ENCODE results near the gene PROP1. TPM values are rescaled to one million over a fixed set of nuclear protein-coding genes. Genes with fewer than 3 reads are reported as not detected.
"Not testable (repeated sequence)": the region's sequence is repeated elsewhere in the genome, so short reads cannot be mapped to it uniquely, and the experiment has no call there.

PROP1 gene
- total RNA-seq, 2 experiments from 2014 or later, result not detected

DNA sequence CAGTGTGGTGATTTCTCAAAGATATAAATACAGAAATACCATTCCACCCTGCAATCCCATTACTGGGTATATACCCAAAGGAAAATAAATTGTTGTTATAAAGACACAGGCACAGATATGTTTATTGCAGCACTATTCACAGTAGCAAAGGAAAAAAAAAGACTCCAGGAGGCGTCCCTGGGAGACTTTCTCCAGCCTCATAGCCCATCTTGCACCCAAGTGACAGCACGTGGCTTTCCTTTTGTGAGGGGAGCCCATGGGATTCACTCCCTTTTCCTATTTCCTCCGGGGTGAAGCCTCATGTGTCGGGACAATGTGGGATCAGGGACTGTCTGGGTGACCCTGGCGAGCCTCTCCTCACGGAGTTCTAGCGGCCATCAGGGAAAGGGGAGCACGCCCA is 18.4 kb downstream of the PROP1 start:
- peaks cover 14% of the 10 kb centered on the region for H3K27me3 Mint-ChIP-seq
- intact Hi-C loops (cut with DNase I, micrococcal nuclease); H3K36me3 Mint-ChIP-seq (ENCODE audit: low read depth); H3K9me3 Mint-ChIP-seq (ENCODE audit: low read depth); POLR2A ChIA-PET; CTCF ChIA-PET; H3K4me1 Mint-ChIP-seq; DNase-seq; ATAC-seq; H3K4me3 Mint-ChIP-seq; H3K27ac Mint-ChIP-seq: not testable (repeated sequence)

GRCh38 chr5:177973066-177973635 is 22.9 kb downstream of the PROP1 start:
- Mint-ChIP-seq H3K27me3 (no peaks in the 10 kb centered on the region), H3K4me1 (no peaks in the 10 kb centered on the region), H3K9me3 (ENCODE audit: low read depth) (peaks cover 10% of the 10 kb centered on the region), H3K4me3 (no peak overlapping the region), H3K36me3 (ENCODE audit: low read depth) (no peaks in the 10 kb centered on the region), H3K27ac (no peak overlapping the region)
- ATAC-seq (no peak), DNase-seq (no peak)
- intact Hi-C loops (cut with DNase I, micrococcal nuclease), result no loop called here
- ChIA-PET CTCF (no interaction called here), POLR2A (interaction anchor here (0.6 kb wide), 1 partner anchor 341 kb away, joined by 5 read pairs; no protein-coding TSS in a partner anchor)

DNA sequence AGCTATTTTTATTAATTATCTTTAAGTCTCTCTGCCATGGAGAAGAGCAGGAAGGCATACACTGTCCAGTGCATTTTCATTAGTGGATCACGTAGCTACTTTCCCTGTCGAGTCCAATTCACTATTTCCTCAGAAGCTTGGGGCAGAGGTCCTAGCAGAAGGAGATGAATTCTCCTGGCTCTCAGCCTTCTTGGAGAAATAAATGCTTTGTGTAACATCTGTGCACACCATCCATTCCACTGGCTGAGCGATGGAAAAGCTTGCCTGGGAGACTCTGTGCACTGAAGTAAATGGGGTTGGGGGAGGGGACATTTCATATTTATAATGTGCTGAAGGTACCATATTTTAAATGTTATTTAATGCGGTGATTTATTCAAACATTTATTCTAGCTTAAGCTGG is 23.4 kb downstream of the PROP1 start:
- H3K36me3 Mint-ChIP-seq (ENCODE audit: low read depth), result no peaks in the 10 kb centered on the region
- H3K27ac Mint-ChIP-seq, result no peak overlapping the region
- DNase-seq (no peak), ATAC-seq (no peak)
- no peaks in the 10 kb centered on the region for H3K27me3 Mint-ChIP-seq
- H3K4me1 Mint-ChIP-seq, result no peaks in the 10 kb centered on the region
- ChIA-PET CTCF (no interaction called here), POLR2A (interaction anchor here (0.6 kb wide), 1 partner anchor 340 kb away, joined by 5 read pairs; no protein-coding TSS in a partner anchor)
- peaks cover 10% of the 10 kb centered on the region for H3K9me3 Mint-ChIP-seq (ENCODE audit: low read depth)
- intact Hi-C loops (cut with DNase I, micrococcal nuclease), result no loop called here
- H3K4me3 Mint-ChIP-seq, result no peak overlapping the region

GRCh38 chr5:177972014-177972413 is 24.0 kb downstream of the PROP1 start:
- H3K27ac Mint-ChIP-seq; ATAC-seq; H3K4me1 Mint-ChIP-seq; intact Hi-C loops (cut with DNase I, micrococcal nuclease); H3K4me3 Mint-ChIP-seq; CTCF ChIA-PET; POLR2A ChIA-PET; DNase-seq; H3K36me3 Mint-ChIP-seq (ENCODE audit: low read depth); H3K27me3 Mint-ChIP-seq: not testable (repeated sequence)
- H3K9me3 Mint-ChIP-seq (ENCODE audit: low read depth), result peaks cover 10% of the 10 kb centered on the region

DNA sequence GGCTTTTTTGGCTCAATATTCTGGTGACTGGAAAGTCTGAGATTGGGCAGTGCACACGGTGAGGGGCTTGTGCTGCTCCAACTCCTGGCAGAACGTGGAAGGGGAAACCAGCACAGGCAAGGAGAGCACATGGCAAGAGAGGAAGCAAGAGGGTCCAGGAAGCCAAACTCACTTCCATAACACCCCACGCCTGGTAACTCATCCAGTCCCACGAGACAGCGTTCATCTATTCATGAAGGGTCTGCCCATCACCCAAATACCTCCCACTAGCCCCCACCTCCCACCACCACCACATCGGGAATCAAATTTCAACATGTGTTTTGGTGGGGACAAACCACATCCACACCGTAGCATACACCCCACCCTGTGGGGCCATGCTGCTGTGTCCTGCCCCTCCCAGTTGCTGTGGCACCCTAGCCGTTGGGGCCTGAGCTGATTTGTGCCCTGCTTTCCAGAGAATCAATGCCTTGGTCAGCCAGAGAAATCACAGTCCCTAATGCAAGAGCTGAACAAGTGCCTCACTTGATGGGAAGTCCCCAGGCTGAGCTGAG is 27.3 kb downstream of the PROP1 start:
- ChIA-PET CTCF (interaction anchor here (1.5 kb wide), 1 partner anchor 8 kb away, joined by 5 read pairs; no protein-coding TSS in a partner anchor), POLR2A (no interaction called here)
- H3K9me3 Mint-ChIP-seq (ENCODE audit: low read depth), result peaks cover 4% of the 10 kb centered on the region
- no peaks in the 10 kb centered on the region for H3K27me3 Mint-ChIP-seq
- no peak overlapping the region for H3K4me3 Mint-ChIP-seq
- ATAC-seq (no peak), DNase-seq (no peak)
- intact Hi-C loops (cut with DNase I, micrococcal nuclease), result no loop called here
- no peak overlapping the region for H3K27ac Mint-ChIP-seq
- H3K4me1 Mint-ChIP-seq, result peaks cover 2% of the 10 kb centered on the region
- H3K36me3 Mint-ChIP-seq (ENCODE audit: low read depth), result no peaks in the 10 kb centered on the region

GRCh38 chr5:177967221-177967887 is 28.7 kb downstream of the PROP1 start:
- Mint-ChIP-seq H3K9me3 (ENCODE audit: low read depth) (peaks cover 4% of the 10 kb centered on the region), H3K27ac (no peak overlapping the region), H3K4me1 (peaks cover 2% of the 10 kb centered on the region), H3K27me3 (no peaks in the 10 kb centered on the region), H3K36me3 (ENCODE audit: low read depth) (no peaks in the 10 kb centered on the region), H3K4me3 (no peak overlapping the region)
- ATAC-seq, result no peak
- intact Hi-C loops (cut with DNase I, micrococcal nuclease), result no loop called here
- DNase-seq, result no peak
- ChIA-PET POLR2A (no interaction called here), CTCF (no interaction called here)

GRCh38 chr5:177966839-177967166 is 29.2 kb downstream of the PROP1 start:
- intact Hi-C loops (cut with DNase I, micrococcal nuclease), result no loop called here
- no peaks in the 10 kb centered on the region for H3K27me3 Mint-ChIP-seq
- no peak overlapping the region for H3K27ac Mint-ChIP-seq
- ChIA-PET POLR2A (no interaction called here), CTCF (no interaction called here)
- no peak overlapping the region for H3K4me3 Mint-ChIP-seq
- peaks cover 4% of the 10 kb centered on the region for H3K9me3 Mint-ChIP-seq (ENCODE audit: low read depth)
- ATAC-seq, result no peak
- no peak for DNase-seq
- no peaks in the 10 kb centered on the region for H3K36me3 Mint-ChIP-seq (ENCODE audit: low read depth)
- peaks cover 2% of the 10 kb centered on the region for H3K4me1 Mint-ChIP-seq

DNA sequence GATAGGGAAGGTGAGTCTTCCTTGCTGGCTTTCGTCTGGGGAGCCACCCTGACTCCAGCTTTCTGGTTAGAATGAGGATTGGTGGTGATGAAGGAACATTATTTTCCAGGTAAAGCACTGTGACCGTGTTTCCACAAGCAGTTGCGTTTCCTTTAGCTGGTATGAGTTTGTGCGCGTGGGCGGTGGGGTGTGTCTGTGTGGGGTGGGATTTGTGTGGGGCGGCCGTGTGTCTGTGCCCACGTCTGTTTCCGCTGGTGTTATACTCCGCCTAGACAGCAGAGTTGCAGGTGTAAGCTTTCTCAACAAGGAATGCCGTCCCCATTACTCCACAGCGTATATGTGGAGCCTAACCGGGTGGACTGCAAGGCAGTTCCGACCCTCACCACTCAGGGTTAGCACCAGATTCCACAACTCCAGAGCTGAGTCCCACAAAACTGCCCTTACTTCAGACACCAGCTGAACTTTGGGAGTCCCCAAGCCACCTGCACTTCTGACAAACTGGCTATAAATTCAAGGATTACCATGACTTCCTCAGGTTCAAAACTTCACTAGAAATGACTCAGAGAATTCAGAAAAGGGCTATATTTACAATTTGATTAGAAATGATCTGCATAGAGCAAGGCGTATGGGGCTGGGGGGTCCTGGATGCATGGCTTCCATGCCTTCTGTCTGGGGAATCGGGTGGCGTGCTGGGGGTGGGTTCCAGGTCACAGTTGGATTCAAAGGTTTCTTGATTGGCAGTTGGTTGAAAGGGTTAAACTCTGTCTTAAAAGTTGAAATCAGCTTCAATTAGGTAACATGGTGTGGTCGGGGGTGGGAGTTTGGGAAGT is 29.8 kb downstream of the PROP1 start:
- peak; percentile 18 for DNase-seq

GRCh38 chr5:177964471-177964870 is 31.6 kb downstream of the PROP1 start:
- intact Hi-C loops (cut with DNase I, micrococcal nuclease), result no loop called here
- Mint-ChIP-seq H3K4me1 (peaks cover 2% of the 10 kb centered on the region), H3K4me3 (no peak overlapping the region), H3K27me3 (no peaks in the 10 kb centered on the region), H3K36me3 (ENCODE audit: low read depth) (no peaks in the 10 kb centered on the region), H3K27ac (no peak overlapping the region), H3K9me3 (ENCODE audit: low read depth) (no peaks in the 10 kb centered on the region)
- ChIA-PET POLR2A (no interaction called here), CTCF (no interaction called here)
- ATAC-seq (no peak), DNase-seq (no peak)

More for the DNA sequence above, 29.8 kb downstream of the PROP1 start:
- H3K4me3 Mint-ChIP-seq, result no peak overlapping the region
- peaks cover 2% of the 10 kb centered on the region for H3K4me1 Mint-ChIP-seq
- no peaks in the 10 kb centered on the region for H3K27me3 Mint-ChIP-seq
- H3K27ac Mint-ChIP-seq, result no peak overlapping the region
- ATAC-seq, result no peak
- CTCF ChIA-PET, result no interaction called here
- POLR2A ChIA-PET, result no interaction called here
- intact Hi-C loops (cut with DNase I, micrococcal nuclease), result no loop called here
- no peaks in the 10 kb centered on the region for H3K36me3 Mint-ChIP-seq (ENCODE audit: low read depth)
- H3K9me3 Mint-ChIP-seq (ENCODE audit: low read depth), result no peaks in the 10 kb centered on the region

GRCh38 chr5:177963966-177964365 is 32.1 kb downstream of the PROP1 start:
- H3K4me3 Mint-ChIP-seq, result no peak overlapping the region
- POLR2A ChIA-PET, result no interaction called here
- H3K9me3 Mint-ChIP-seq (ENCODE audit: low read depth), result no peaks in the 10 kb centered on the region
- peaks cover 2% of the 10 kb centered on the region for H3K4me1 Mint-ChIP-seq
- ATAC-seq, result no peak
- no peaks in the 10 kb centered on the region for H3K36me3 Mint-ChIP-seq (ENCODE audit: low read depth)
- no peaks in the 10 kb centered on the region for H3K27me3 Mint-ChIP-seq
- intact Hi-C loops (cut with DNase I, micrococcal nuclease), result no loop called here
- no peak overlapping the region for H3K27ac Mint-ChIP-seq
- DNase-seq, result no peak
- CTCF ChIA-PET, result interaction anchor here (0.7 kb wide), 1 partner anchor 287 kb away, joined by 4 read pairs; no protein-coding TSS in a partner anchor

GRCh38 chr5:177959315-177959714 is 36.7 kb downstream of the PROP1 start:
- Mint-ChIP-seq H3K4me1 (no peaks in the 10 kb centered on the region), H3K36me3 (ENCODE audit: low read depth) (no peaks in the 10 kb centered on the region), H3K9me3 (ENCODE audit: low read depth) (no peaks in the 10 kb centered on the region), H3K4me3 (no peak overlapping the region), H3K27me3 (no peaks in the 10 kb centered on the region), H3K27ac (no peak overlapping the region)
- intact Hi-C loops (cut with DNase I, micrococcal nuclease), result no loop called here
- ATAC-seq (no peak), DNase-seq (no peak)
- ChIA-PET CTCF (no interaction called here), POLR2A (no interaction called here)

DNA sequence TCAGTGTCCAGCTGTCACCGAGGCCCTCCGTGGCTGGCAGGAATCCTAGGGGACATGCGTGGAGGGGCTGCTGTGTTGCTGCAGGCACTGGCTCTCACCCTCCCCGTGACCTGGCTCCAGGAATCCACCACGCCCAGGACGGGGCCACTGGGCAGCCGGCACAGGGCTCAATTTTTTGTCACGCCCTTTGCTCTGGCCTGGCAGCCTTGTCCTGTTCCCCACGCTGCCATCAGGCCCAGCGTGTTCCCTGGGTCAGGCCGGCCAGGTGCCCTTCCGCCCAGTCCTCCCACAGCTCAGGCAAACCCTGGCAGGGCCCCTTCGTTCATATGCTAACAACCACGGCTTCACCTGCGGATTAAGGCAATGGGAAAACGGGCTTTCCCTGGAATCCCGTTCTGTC is 37.3 kb downstream of the PROP1 start:
- Mint-ChIP-seq H3K9me3 (ENCODE audit: low read depth) (no peaks in the 10 kb centered on the region), H3K36me3 (ENCODE audit: low read depth) (no peaks in the 10 kb centered on the region), H3K4me1 (no peaks in the 10 kb centered on the region), H3K27me3 (no peaks in the 10 kb centered on the region), H3K4me3 (no peak overlapping the region), H3K27ac (no peak overlapping the region)
- ChIA-PET POLR2A (no interaction called here), CTCF (no interaction called here)
- ATAC-seq (no peak), DNase-seq (no peak)
- intact Hi-C loops (cut with DNase I, micrococcal nuclease), result no loop called here

All from activated CD4-positive, alpha-beta T cell treated with anti-CD3 and anti-CD28 coated beads for 36 hours (primary cell).